ENCODE data around the gene LRRC72.
"Not testable (repeated sequence)": the region's sequence is repeated elsewhere in the genome, so short reads cannot be mapped to it uniquely, and the experiment has no call there.

LRRC72 gene

GRCh38 chr7:16526742-16527540, at the start of gene LRRC72:
Gene LRRC72, plus strand, starts transcription at chr7:16526825. Its CDS starts 128 bp downstream, at chr7:16526953.
- DNase-seq (ENCODE audit: low read depth in 2 of 3, low spot score in 2 of 3): no peak

GRCh38 chr7:16479161-16479560, 47.5 kb upstream of the LRRC72 start:
- no peak for DNase-seq (ENCODE audit: low read depth in 2 of 3, low spot score in 2 of 3)

GRCh38 chr7:16479591-16479990, 47.0 kb upstream of the LRRC72 start:
- no peak for DNase-seq (ENCODE audit: low read depth in 2 of 3, low spot score in 2 of 3)

GRCh38 chr7:16484453-16485158, 42.0 kb upstream of the LRRC72 start:
- no peak for DNase-seq (ENCODE audit: low read depth in 2 of 3, low spot score in 2 of 3)

GRCh38 chr7:16491148-16491547, 35.5 kb upstream of the LRRC72 start:
- DNase-seq (ENCODE audit: low read depth in 2 of 3, low spot score in 2 of 3): no peak

GRCh38 chr7:16492513-16493062, 34.0 kb upstream of the LRRC72 start:
- no peak for DNase-seq (ENCODE audit: low read depth in 2 of 3, low spot score in 2 of 3)

- no peak for DNase-seq (ENCODE audit: low read depth in 2 of 3, low spot score in 2 of 3)
Measured at GRCh38 chr7:16493266-16493665, 33.4 kb upstream of the LRRC72 start.

- DNase-seq (ENCODE audit: low read depth in 2 of 3, low spot score in 2 of 3): no peak
Measured at GRCh38 chr7:16494551-16494950, 32.1 kb upstream of the LRRC72 start.

GRCh38 chr7:16494955-16495719, 31.5 kb upstream of the LRRC72 start:
- DNase-seq (ENCODE audit: low read depth in 2 of 3, low spot score in 2 of 3): no peak

- DNase-seq (ENCODE audit: low read depth in 2 of 3, low spot score in 2 of 3): no peak
Measured at GRCh38 chr7:16498122-16498521, 28.5 kb upstream of the LRRC72 start.

GRCh38 chr7:16502303-16502702, 24.3 kb upstream of the LRRC72 start:
- DNase-seq (ENCODE audit: low read depth in 2 of 3, low spot score in 2 of 3): no peak

- no peak for DNase-seq (ENCODE audit: low read depth in 2 of 3, low spot score in 2 of 3)
Measured at GRCh38 chr7:16504019-16504418, 22.6 kb upstream of the LRRC72 start.

GRCh38 chr7:16506422-16506821, 20.2 kb upstream of the LRRC72 start:
- DNase-seq (ENCODE audit: low read depth in 2 of 3, low spot score in 2 of 3): not testable (repeated sequence)

GRCh38 chr7:16509829-16510228, 16.8 kb upstream of the LRRC72 start:
- no peak for DNase-seq (ENCODE audit: low read depth in 2 of 3, low spot score in 2 of 3)

GRCh38 chr7:16511314-16511713, 15.3 kb upstream of the LRRC72 start:
- no peak for DNase-seq (ENCODE audit: low read depth in 2 of 3, low spot score in 2 of 3)

GRCh38 chr7:16512097-16512496, 14.5 kb upstream of the LRRC72 start:
- DNase-seq (ENCODE audit: low read depth in 2 of 3, low spot score in 2 of 3): no peak

GRCh38 chr7:16514271-16514670, 12.4 kb upstream of the LRRC72 start:
- DNase-seq (ENCODE audit: low read depth in 2 of 3, low spot score in 2 of 3): no peak

- no peak for DNase-seq (ENCODE audit: low read depth in 2 of 3, low spot score in 2 of 3)
Measured at GRCh38 chr7:16514729-16515128, 11.9 kb upstream of the LRRC72 start.

GRCh38 chr7:16515785-16516685, 10.6 kb upstream of the LRRC72 start:
- no peak for DNase-seq (ENCODE audit: low read depth in 2 of 3, low spot score in 2 of 3)

GRCh38 chr7:16519985-16520384, 6.6 kb upstream of the LRRC72 start:
- not testable (repeated sequence) for DNase-seq (ENCODE audit: low read depth in 2 of 3, low spot score in 2 of 3)
